Measurements from ENCODE around the gene ZNF618. TPM values are rescaled to one million over a fixed set of nuclear protein-coding genes. Genes with fewer than 3 reads are reported as not detected.

The ZNF618 gene
- polyA plus RNA-seq, 1 of the 3 experiments (the other 2 are of a cell fraction) = 6.2 TPM

GRCh38 chr9:113851359-113851758 lies 24.8 kb upstream of the ZNF618 start:
- Histone ChIP-seq H3K79me2 (ENCODE audit: insufficient read depth) (no peaks in the 10 kb centered on the region), H3F3A (replicated peaks; ENCODE audit: insufficient read depth) (no peaks in the 10 kb centered on the region), H3K9ac (no peak overlapping the region), H4K20me1 (ENCODE audit: insufficient read depth) (no peaks in the 10 kb centered on the region), H3K9me2 (no peaks in the 10 kb centered on the region), H3K4me2 (no peak overlapping the region), H3K27me3 (ENCODE audit: insufficient read depth) (no peaks in the 10 kb centered on the region), H3K27ac (ENCODE audit: low read depth in 2 of 2, low read length in 1 of 2) (no peak overlapping the region), H3K4me3 (ENCODE audit: low read depth in 2 of 2, low read length in 1 of 2) (no peak overlapping the region), H3K9me3 (peaks cover 9% of the 10 kb centered on the region), H3K4me1 (ENCODE audit: control insufficient read depth in 1 of 2, insufficient read depth in 2 of 2, low read depth in 1 of 2, low read length in 1 of 2) (no peaks in the 10 kb centered on the region), H3K36me3 (replicated peaks in 1 of 2; ENCODE audit: control insufficient read depth in 1 of 2, insufficient read depth in 2 of 2, low read length in 1 of 2) (no peaks in the 10 kb centered on the region), H2AFZ (ENCODE audit: low read depth) (no peak overlapping the region)
- DNase-seq = no peak
- ChIA-PET CTCF (no interaction called here), POLR2A (no interaction called here)
- TF ChIP-seq USF2 (IDR thresholded peaks at IDR 0.05; ENCODE audit: borderline replicate concordance, low read depth, low read length) = no peak
- TF ChIP-seq CTCF (IDR thresholded peaks at IDR 0.05) = no peak
- no peak for TF ChIP-seq TAF1 (IDR thresholded peaks at IDR 0.05; ENCODE audit: borderline replicate concordance, low read depth, low read length)
- TF ChIP-seq YY1 (IDR thresholded peaks at IDR 0.05; ENCODE audit: low read depth) = no peak
- TF ChIP-seq ELF1 (IDR thresholded peaks at IDR 0.05) = no peak
- TF ChIP-seq REST (IDR thresholded peaks at IDR 0.05; ENCODE audit: low read depth, low read length) = no peak
- no peak for TF ChIP-seq SMC3 (IDR thresholded peaks at IDR 0.05; ENCODE audit: low read depth, low read length)
- TF ChIP-seq JUND (IDR thresholded peaks at IDR 0.05) = no peak
- no peak for TF ChIP-seq FOXM1 (IDR thresholded peaks at IDR 0.05; ENCODE audit: low read depth)
- TF ChIP-seq EZH2phosphoT487 (IDR thresholded peaks at IDR 0.05; ENCODE audit: borderline replicate concordance, low read depth) = no peak
- no peak for TF ChIP-seq GATA2 (CRISPR knock-in tag; IDR thresholded peaks at IDR 0.05)
- no peak for TF ChIP-seq POLR2AphosphoS5 (IDR thresholded peaks at IDR 0.05; ENCODE audit: low read depth, low read length)
- TF ChIP-seq RFX5 (IDR thresholded peaks at IDR 0.05; ENCODE audit: low read length) = no peak
- no peak for TF ChIP-seq SIN3A (IDR thresholded peaks at IDR 0.05; ENCODE audit: borderline replicate concordance, low read depth, low read length)
- no peak for TF ChIP-seq CHD2 (IDR thresholded peaks at IDR 0.05; ENCODE audit: low read length, partially characterized antibody)
- no peak for TF ChIP-seq EP300 (IDR thresholded peaks at IDR 0.05; ENCODE audit: borderline replicate concordance in 1 of 2, low read depth in 1 of 2, low read length in 1 of 2)
- WGBS (ENCODE audit: low lambda C conversion rate) = 82% methylated on average over 25 of the region's 25 CpGs
